ENCODE results near the gene IL22RA1. TPM values are rescaled to one million over a fixed set of nuclear protein-coding genes. Genes with fewer than 3 reads are reported as not detected.

IL22RA1 gene
- total RNA-seq, 4 donors from 2014 or later, result 0.23 TPM; not detected in 3

GRCh38 chr1:24089743-24090555 is 53.0 kb downstream of the IL22RA1 start:
- Histone ChIP-seq H3K4me3 (no peak overlapping the region), H3K27me3 (peaks cover 0 to 9% (median 0%) of the 10 kb centered on the region in 4 donors), H3K9me3 (no peaks in the 10 kb centered on the region), H3K27ac (replicated peaks in 1 of 4) (no peak overlapping the region), H3K36me3 (peaks cover 0 to 93% (median 0%) of the 10 kb centered on the region in 4 donors), H3K4me1 (peaks cover 0 to 11% (median 4%) of the 10 kb centered on the region in 4 donors)
- 86% methylated on average over 10 of the region's 14 CpGs for WGBS
- TF ChIP-seq POLR2A (IDR thresholded peaks at IDR 0.05; ENCODE audit: low read depth) (no peak), CTCF (IDR thresholded peaks at IDR 0.05) (no peak), POLR2AphosphoS5 (IDR thresholded peaks at IDR 0.05) (no peak), EP300 (IDR thresholded peaks at IDR 0.05) (no peak)
- DNase-seq (ENCODE audit: extremely low spot score), result no peak
- intact Hi-C loops (cut with DNase I), result no loop called here

GRCh38 chr1:24089027-24089742 is 53.8 kb downstream of the IL22RA1 start:
- 80% methylated on average over 8 of the region's 14 CpGs for WGBS
- H3K36me3 ChIP-seq, result peaks cover 0 to 93% (median 0%) of the 10 kb centered on the region in 4 donors
- peaks cover 0 to 6% (median 0%) of the 10 kb centered on the region in 4 donors for H3K27me3 ChIP-seq
- no peaks in the 10 kb centered on the region for H3K9me3 ChIP-seq
- intact Hi-C loops (cut with DNase I), result no loop called here
- TF ChIP-seq POLR2AphosphoS5 (IDR thresholded peaks at IDR 0.05) (no peak), CTCF (IDR thresholded peaks at IDR 0.05) (no peak), EP300 (IDR thresholded peaks at IDR 0.05) (no peak), POLR2A (IDR thresholded peaks at IDR 0.05; ENCODE audit: low read depth) (no peak)
- H3K4me3 ChIP-seq, result no peak overlapping the region
- H3K4me1 ChIP-seq, result peaks cover 0 to 11% (median 4%) of the 10 kb centered on the region in 4 donors
- DNase-seq (ENCODE audit: extremely low spot score), result no peak
- H3K27ac ChIP-seq (replicated peaks in 1 of 4), result no peak overlapping the region

GRCh38 chr1:24086466-24086865 is 56.5 kb downstream of the IL22RA1 start:
- DNase-seq (ENCODE audit: extremely low spot score), result no peak
- Histone ChIP-seq H3K27me3 (no peaks in the 10 kb centered on the region), H3K4me1 (peaks cover 0 to 11% (median 4%) of the 10 kb centered on the region in 4 donors), H3K36me3 (peaks cover 0 to 98% (median 0%) of the 10 kb centered on the region in 4 donors), H3K27ac (replicated peaks in 1 of 4) (no peak overlapping the region), H3K9me3 (no peaks in the 10 kb centered on the region), H3K4me3 (no peak overlapping the region)
- intact Hi-C loops (cut with DNase I), result no loop called here
- 99% methylated on average over 13 of the region's 16 CpGs for WGBS
- TF ChIP-seq POLR2A (IDR thresholded peaks at IDR 0.05; ENCODE audit: low read depth) (no peak), EP300 (IDR thresholded peaks at IDR 0.05) (no peak), POLR2AphosphoS5 (IDR thresholded peaks at IDR 0.05) (no peak), CTCF (IDR thresholded peaks at IDR 0.05) (no peak)

- DNase-seq (ENCODE audit: extremely low spot score), result no peak
- H3K27me3 ChIP-seq, result no peaks in the 10 kb centered on the region
- peaks cover 0 to 11% (median 4%) of the 10 kb centered on the region in 4 donors for H3K4me1 ChIP-seq
- no peak overlapping the region for H3K27ac ChIP-seq (replicated peaks in 1 of 4)
- H3K36me3 ChIP-seq, result peaks cover 0 to 99% (median 0%) of the 10 kb centered on the region in 4 donors
- WGBS, result 80% methylated on average over 3 of the region's 3 CpGs
- no peaks in the 10 kb centered on the region for H3K9me3 ChIP-seq
- TF ChIP-seq POLR2AphosphoS5 (IDR thresholded peaks at IDR 0.05) (no peak), POLR2A (IDR thresholded peaks at IDR 0.05; ENCODE audit: low read depth) (no peak), EP300 (IDR thresholded peaks at IDR 0.05) (no peak), CTCF (IDR thresholded peaks at IDR 0.05) (no peak)
- intact Hi-C loops (cut with DNase I), result no loop called here
- H3K4me3 ChIP-seq, result no peak overlapping the region
Observed at GRCh38 chr1:24085546-24085945, 57.4 kb downstream of the IL22RA1 start.

Data from esophagus muscularis mucosa (tissue), 4 donors.